ENCODE results near the gene CDHR2.

Gene CDHR2

DNA sequence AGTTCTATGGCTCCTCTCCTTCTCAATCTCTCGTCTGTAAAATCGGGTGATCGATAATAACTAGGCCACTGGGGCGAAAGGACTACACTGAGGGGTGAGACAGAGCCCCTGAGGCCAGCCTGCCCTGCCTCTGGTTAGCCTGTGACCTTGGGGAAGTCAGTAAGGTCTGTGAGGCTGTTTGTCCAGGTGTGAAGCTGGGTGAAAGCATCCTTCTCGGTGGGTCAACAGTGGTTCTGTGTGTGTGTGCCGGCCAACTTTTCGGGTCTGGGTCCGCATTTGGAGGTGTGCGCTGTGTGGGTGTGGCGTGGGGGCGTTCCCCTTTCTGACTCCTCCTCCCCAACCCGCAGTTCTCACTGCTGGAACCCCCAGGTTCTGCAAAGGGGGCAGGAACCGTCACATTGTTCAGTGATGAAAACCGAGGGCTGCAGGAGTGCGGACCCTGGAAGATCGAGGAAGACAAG lies 7.0 kb upstream of the CDHR2 start:
- Histone ChIP-seq H3K4me1 (peaks cover 0 to 23% (median 15%) of the 10 kb centered on the region in 4 donors), H3K27ac (no peak overlapping the region)

DNA sequence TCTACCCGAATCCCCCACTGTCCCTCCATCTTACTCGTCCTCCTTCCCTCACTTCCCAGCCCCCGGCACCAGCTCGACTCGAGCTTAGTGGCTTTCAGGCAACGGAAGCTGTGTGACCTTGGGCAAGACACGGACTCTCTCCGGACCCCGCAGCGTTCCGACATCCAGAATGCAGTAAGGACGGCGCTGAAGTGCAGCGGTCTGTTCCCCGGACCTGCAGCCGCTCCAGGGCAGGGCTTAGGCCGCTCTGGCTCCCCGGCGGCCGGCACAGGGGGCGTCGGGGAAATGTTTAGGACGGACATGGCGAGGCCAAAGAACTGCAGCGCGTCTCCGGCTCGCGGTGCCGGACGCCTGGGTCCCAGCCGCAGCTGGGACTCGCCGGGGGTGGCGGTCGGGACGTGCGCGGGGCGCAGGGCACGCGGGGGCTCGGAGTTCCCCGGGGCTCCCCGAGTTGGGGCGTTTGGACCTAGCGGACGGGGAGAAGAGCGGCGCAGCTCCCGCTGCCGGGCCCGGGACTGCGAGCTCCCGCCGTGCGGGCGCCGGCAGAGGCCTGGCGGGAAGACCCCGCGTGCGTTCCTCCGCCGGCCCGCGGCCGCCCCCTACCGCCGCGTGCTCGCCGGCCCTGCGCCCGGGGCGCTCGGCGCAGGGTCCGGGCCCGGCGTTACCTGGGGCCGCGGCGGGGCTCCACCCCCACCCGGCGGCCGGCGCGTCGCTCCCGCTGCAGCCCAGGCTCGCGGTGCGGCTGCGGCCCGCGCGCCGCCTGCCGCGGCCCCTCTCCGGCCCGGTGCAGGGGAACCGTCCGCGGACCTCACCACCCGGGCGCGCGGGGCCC lies 6.3 kb upstream of the CDHR2 start:
- DNase-seq = no peak
- TF ChIP-seq, protein P1, sequence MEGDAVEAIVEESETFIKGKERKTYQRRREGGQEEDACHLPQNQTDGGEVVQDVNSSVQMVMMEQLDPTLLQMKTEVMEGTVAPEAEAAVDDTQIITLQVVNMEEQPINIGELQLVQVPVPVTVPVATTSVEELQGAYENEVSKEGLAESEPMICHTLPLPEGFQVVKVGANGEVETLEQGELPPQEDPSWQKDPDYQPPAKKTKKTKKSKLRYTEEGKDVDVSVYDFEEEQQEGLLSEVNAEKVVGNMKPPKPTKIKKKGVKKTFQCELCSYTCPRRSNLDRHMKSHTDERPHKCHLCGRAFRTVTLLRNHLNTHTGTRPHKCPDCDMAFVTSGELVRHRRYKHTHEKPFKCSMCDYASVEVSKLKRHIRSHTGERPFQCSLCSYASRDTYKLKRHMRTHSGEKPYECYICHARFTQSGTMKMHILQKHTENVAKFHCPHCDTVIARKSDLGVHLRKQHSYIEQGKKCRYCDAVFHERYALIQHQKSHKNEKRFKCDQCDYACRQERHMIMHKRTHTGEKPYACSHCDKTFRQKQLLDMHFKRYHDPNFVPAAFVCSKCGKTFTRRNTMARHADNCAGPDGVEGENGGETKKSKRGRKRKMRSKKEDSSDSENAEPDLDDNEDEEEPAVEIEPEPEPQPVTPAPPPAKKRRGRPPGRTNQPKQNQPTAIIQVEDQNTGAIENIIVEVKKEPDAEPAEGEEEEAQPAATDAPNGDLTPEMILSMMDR (IDR thresholded peaks at IDR 0.05) = no peak
- intact Hi-C loops (cut with DNase I; ENCODE audit: low total_unique reads) = no loop called here
- Histone ChIP-seq H3K4me1 (peaks cover 0 to 23% (median 15%) of the 10 kb centered on the region in 4 donors), H3K36me3 (no peaks in the 10 kb centered on the region), H3K4me3 (peak overlapping the region; percentile 64 to 71), H3K27ac (peak overlapping the region; percentile 45 to 50), H3K27me3 (peaks cover 0 to 3% of the 10 kb centered on the region in 2 donors), H3K9me3 (no peaks in the 10 kb centered on the region)

More for the DNA sequence above, 7.0 kb upstream of the CDHR2 start:
- Histone ChIP-seq H3K27me3 (no peaks in the 10 kb centered on the region), H3K9me3 (no peaks in the 10 kb centered on the region), H3K4me3 (peak overlapping the region; percentile 64 to 71), H3K36me3 (no peaks in the 10 kb centered on the region)
- intact Hi-C loops (cut with DNase I; ENCODE audit: low total_unique reads) = no loop called here
- TF ChIP-seq, protein P1 (IDR thresholded peaks at IDR 0.05) = no peak
- DNase-seq = no peak

DNA sequence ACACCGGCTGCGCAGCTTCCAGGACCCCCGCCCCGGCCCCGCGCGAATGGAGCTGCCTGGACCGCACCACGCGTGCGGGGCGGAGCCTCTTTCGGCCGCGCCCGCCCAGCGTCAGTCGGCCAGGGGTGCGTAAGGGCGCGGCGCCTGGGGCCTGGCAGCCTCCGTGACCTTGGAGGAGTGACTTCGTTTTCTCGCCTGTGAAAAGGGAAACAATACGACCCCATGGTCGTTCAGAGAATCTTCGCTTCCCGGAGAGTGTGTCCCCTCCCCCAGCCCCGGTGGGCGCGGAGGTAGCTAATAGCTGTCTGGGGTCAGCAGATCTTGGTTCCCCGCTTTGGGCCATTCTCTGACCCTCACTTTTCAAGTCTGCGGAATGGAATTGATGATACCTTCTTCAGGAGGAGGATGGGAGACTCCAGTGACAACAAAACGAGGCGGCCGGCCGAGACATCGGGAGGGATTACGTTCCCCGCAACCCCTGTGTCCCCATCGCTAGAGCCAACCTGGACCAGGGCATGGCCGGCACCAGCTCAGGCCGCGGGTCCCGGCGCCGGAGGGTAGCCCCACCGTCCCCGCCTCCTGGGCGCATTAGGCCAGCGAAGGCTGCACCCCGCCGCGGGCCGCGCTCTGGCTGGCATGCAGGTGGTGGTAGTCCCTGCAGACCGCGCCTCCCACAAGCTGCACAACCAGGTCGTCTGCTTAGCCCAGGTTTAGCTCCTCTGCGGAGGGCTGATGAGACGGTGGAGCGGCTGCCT lies 5.5 kb upstream of the CDHR2 start:
- H3K27me3 ChIP-seq = peaks cover 0 to 6% of the 10 kb centered on the region in 2 donors
- no peaks in the 10 kb centered on the region for H3K9me3 ChIP-seq
- H3K36me3 ChIP-seq = no peaks in the 10 kb centered on the region
- intact Hi-C loops (cut with DNase I; ENCODE audit: low total_unique reads) = no loop called here
- no peak for DNase-seq
- H3K4me1 ChIP-seq = peaks cover 0 to 15% (median 10%) of the 10 kb centered on the region in 4 donors
- peak overlapping the region; percentile 43 to 50 for H3K27ac ChIP-seq
- TF ChIP-seq, protein P1 (IDR thresholded peaks at IDR 0.05) = no peak
- peak overlapping the region; percentile 64 to 71 for H3K4me3 ChIP-seq

DNA sequence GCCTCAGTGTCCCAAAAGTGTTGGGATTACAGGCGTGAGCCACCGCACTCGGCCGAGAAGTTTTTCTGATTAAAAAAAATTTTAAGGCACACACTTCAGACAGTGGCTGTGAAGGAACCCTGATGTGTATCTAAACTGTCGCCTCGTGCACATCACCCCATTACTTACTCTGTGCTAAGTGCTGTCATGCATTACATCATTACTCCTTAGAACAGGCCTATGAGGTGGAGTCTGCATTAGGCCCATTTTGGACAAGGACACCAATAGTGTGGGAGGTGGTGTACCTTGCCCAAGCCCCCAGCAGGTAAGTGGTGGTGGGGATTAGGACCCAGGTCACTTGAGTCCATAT lies 3.8 kb upstream of the CDHR2 start:
- Histone ChIP-seq H3K27me3 (peaks cover 0 to 23% of the 10 kb centered on the region in 2 donors), H3K4me1 (peaks cover 0 to 15% (median 10%) of the 10 kb centered on the region in 4 donors), H3K27ac (no peak overlapping the region), H3K4me3 (no peak overlapping the region), H3K36me3 (no peaks in the 10 kb centered on the region), H3K9me3 (no peaks in the 10 kb centered on the region)
- TF ChIP-seq, protein P1 (IDR thresholded peaks at IDR 0.05) = no peak
- intact Hi-C loops (cut with DNase I; ENCODE audit: low total_unique reads) = no loop called here
- DNase-seq = no peak

DNA sequence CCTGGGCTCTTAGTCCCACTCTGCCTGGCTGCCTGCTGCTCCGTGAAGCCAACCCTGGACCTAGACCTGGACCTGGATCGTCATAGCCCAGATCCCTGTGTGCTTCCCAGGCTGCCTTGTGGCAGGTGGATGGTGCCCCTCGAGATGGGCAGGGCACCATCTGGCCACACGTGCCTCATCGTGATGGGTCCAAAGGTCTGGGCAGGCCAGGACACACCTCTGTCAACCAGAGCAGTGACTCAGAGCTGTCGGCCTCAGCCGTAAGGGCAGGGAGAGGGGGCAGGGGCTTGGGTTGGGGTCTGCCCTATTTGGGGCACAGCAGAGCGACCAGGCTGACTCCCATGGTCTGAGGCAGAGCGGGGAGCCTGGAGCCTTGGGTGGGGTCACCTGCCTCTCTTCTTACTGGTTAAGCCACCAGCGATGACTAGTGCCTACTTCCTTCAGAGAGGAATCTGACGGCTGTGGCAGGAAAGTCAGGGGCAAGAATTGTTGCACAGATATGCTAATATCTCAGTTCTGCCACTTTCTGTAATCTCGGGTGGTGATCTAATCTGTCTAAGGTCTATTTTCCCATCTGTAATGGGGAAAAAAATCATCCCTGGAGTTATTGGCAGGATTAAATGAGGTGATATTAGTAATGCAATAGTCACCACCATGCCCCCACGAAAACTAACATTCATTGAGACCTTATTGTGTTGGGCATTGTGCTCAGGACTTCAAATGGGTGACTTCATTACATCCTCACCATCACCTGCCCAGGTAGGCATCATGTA lies 3.2 kb upstream of the CDHR2 start:
- intact Hi-C loops (cut with DNase I; ENCODE audit: low total_unique reads) = no loop called here
- peaks cover 0 to 28% of the 10 kb centered on the region in 2 donors for H3K27me3 ChIP-seq
- H3K9me3 ChIP-seq = no peaks in the 10 kb centered on the region
- no peak for DNase-seq
- TF ChIP-seq, protein P1 (IDR thresholded peaks at IDR 0.05) = no peak
- H3K4me1 ChIP-seq = peaks cover 0 to 15% (median 10%) of the 10 kb centered on the region in 4 donors
- H3K36me3 ChIP-seq = no peaks in the 10 kb centered on the region
- no peak overlapping the region for H3K4me3 ChIP-seq
- H3K27ac ChIP-seq = no peak overlapping the region
